Germinal center (tissue), 1 donor: ENCODE measurements around the gene KANSL1L.
A peak's percentile ranks its signal among the peaks of the same experiment; 100 is the strongest.

Experiments
- DNase-seq: peaks from one replicate; pipeline ENCODE4 v3.0.0; 2012; ENCODE audit warnings: mixed read lengths, low spot score

The KANSL1L gene

DNA sequence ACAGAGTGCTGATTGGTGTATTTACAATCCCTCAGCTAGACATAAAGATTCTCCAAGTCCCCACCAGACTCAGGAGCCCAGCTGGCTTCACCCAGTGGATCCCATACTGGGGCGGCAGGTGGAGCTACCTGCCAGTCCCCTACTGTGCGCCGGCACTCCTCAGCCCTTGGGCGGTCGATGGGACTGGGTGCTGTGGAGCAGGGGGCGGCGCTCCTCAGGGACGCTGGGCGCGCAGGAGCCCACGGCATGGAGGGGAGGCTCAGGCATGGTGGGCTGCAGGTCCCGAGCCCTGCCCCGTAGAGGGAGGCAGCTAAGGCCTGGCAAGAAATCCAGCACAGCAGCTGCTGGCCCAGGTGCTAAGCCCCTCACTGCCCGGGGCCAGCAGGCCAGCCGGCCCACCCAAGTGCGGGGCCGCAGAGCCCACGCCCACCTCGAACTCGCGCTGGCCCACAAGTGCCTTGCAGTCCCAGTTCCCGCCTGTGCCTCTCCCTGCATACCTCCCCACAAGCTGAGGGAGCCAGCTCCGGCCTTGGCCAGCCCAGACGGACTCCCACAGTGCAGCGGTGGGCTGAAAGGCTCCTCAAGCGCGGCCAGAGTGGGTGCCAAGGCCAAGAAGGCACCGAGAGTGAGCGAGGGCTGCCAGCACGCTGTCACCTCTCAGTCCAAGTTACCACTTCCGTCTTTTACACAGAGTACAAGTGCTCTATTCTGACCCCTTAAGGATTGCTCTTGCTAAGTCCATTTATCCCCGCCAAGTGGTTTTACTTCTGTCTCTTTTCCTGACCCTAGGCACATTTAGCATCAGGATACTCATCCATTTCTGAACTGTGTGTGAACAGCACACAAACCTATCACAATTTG lies 170.5 kb downstream of the KANSL1L start:
- DNase-seq, result no peak

DNA sequence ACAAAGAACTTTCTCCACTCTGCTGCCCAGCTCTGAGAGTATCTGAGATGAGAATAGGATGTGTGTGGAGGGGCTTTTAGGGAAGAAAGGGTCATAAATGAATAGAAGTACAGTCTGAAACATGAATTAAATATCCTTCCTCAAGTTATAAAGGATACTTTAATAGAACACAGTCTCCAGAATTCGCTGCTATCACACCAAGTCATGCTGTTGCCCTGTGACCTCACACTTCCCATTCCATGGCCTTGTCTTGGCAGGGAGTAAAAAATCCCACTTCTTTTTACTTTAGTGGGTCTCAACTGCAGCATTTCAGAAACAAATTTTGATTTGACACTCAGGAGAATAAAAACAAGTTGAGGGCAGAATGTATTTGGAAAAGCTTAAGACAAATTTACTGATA lies 172.6 kb downstream of the KANSL1L start:
- DNase-seq, result no peak

DNA sequence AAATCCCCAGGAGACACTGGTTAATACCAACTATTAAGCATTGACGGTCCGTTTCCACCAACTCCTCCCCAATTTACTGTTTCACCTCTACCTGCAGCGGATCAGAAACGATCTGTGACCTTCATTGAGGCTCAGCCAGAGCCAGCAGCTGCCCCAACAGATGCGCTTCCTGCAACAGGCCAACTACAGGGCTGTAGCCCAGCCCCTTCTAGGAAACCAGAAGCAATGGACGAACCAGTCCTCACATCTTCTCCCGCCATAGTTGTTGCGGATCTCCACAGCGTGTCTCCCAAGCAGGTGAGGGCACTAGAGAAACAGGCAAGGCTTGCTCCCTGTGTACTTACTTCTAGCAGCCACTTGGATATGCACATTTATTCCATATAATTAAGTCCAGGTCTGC lies 177.2 kb downstream of the KANSL1L start:
- DNase-seq, result no peak

DNA sequence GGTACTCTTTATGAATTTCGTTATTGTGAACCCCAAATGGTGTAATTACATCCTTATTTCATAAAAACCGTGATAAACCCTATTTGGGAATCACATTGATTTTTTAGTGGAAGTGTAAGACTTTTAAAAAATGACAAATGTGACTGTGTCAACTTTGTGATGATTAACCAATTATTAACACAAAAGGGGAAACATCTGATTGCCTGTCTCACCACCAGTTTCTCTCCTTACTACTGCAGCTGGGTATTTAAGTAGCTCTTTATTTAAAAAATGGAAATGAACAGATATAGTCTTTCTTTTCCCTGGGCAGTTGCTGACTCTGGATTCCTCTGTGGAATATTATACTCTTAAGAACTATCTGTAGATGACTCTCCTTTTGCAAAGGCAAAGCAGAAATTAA lies 180.4 kb downstream of the KANSL1L start:
- DNase-seq, result no peak

DNA sequence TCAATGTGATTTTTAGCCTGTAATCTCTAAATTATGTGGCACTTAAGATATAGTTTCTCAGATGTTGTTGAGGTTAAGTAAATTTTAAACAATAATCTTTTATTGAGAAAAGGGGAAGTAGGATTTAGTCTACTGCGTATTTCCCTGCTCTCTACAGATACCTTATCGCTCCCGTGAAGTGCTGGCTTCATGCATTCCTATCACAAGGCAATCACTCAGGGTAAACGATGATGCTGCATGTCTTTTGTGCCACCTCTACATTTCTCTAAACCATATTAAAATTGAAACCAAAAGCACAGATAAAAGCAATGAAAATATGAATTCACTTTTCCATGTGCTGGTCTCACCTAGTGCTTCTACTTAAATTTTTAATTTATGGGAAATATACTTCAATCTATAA lies 183.2 kb downstream of the KANSL1L start:
- DNase-seq, result no peak

DNA sequence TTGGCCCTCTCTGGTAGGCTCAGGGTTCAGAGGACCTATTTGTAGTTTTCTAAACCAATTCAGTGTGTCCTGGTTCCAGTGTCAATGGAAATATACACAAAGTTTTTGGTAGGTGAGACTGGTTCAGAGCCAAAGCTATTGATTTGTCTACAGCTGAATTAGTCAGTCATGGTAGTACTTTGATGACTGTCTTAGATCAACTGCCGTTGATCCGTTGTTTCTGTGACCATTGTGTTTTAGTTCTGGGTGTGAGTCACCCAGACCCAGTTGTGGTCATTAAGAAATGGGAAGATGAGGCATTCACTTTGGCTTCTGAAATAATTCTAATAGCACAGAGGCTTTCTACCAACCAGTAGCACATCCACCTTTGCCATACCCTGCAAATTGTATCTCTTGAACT lies 184.8 kb downstream of the KANSL1L start:
- DNase-seq, result no peak

DNA sequence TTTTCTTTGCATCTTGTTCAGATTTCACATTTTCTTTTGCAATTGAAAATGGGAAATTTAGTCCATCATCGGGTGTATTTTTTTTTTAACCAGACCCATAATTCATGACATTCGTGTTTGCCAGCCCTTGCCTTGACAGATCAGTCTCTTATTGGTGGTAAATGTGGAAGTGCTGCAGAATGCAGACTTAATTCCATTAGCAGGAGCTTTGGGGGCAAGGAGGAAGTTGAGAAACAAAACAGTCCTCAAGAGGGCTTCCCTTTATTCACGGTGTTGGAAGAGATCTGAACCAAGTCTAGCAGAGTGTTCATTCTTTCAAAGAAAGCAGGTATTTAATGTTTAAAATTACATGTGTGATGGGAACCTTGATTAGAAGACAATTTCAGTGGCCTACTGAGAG lies 185.3 kb downstream of the KANSL1L start:
- DNase-seq, result no peak

DNA sequence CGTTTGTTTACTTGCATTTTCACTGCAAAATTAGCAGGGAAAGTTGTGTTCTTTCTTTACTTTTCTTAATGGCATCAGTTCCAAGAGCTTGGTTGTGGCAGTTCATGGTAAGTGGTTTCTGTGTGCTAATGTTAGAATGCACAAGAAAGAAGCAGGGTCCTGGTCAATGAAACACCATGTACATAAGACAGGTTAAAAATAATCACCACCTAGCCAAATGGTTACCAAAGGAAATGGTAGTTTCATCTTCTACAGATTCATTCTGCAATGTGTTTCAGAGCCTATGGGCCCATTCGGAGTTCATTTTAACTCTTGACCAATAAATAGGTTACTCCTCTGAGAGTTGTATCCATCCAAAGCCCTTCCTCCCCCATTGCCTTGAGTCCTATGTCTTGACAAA lies 186.9 kb downstream of the KANSL1L start:
- no peak for DNase-seq

DNA sequence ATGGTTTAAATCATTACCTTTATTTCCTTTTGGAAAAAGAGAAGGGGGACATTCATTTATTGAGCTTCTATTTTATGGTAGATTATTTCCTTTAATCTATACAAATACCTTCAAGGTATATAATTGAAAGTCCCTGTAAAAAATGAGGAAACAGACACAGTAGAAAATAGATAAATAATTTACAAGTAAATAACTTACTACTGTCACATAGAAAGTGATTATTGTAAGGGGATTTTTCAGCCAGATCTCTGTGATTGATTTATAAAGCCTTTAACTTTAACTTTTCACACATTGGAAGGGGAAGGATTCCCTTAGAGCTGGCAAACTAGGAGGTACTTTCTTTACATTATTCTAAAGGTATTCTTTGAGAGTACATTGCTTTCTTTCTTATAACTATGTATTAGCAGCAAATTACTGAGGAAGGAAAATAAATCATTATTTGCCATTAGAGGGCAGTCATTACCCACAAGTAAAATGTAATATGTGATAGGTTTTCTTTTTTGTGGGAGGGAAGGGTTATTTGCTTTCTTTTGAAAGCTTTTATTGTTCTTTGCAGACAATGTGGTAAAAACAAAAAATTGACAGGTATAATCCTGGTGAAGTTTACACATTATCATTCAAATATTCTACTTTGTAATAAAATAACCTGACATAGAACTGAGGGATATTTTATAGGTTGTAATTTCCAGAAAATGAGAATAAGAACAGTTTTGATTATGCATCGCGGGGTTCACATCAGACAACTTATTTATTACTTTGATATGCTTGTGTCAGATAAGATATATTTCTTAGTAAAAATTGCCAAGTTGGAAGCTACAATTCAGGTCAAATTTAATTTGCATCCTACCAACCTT lies 193.6 kb downstream of the KANSL1L start:
- DNase-seq, result peak; percentile 9

DNA sequence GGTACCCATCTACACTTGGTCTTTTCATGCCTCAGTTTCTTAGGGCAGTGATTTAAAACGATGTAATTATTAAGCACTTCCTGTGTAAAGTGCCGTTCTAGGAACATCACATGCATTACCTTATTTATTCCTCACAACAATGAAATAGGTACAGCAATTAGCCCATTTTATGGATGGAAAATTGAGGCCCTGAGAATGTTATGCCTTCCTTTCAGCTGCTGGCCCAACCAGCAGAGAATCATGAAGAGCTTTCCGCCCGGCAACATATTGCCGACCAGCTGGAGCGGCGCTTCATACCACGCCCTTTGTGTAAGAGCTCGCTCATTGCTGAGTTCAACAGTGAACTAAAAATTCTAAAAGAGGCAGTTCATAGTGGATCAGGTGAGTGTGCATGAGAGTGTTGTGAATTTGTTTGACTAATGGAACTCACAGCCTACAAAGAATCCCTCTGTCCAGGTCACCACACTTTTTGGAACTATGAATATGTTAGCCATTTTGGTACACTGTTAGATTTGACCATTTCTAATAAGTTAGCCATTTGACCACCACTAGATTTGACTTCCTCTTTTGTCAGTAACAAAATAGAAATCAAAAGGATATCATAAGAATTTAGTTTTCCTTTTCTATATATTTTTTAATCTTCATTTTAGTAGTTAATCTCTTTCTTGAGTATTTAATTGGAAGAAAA lies 194.4 kb downstream of the KANSL1L start:
- DNase-seq, result no peak

DNA sequence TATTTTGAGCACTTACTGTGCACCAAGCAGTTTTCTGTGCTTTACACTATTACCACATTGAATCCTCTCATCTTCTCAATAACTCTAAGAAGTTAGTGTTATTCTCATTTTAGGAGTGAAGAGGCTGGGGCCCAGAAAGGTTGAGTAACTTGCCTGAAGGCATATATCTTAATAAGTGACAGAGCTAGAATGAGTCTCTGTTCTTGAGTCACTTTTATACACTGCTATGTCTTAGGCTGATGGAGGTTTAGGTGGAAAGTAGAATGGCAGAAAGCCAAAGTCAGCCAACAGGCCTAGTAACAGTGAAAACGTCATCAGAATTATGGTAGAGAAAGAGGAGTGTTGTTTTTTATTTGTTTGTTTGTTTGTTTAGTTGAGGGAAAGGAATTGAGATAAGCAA lies 196.6 kb downstream of the KANSL1L start:
- no peak for DNase-seq

DNA sequence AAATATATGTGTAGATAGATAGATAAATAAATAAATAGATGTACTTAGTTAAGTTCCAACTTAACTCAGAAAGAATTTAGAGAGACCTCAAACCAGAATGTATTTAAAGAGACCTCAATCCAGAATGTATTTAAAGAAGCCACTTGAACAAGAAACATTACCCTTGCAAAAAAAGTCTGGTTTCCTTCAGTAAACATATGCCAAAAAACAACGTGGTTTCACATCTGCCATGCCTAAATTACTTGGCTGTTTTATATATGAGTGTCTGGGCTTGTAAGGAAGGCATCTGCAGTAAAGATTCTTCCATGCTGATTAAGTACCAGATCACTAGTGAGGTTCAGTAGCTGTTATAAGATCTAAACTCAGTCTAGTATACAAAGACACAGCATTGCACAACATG lies 197.9 kb downstream of the KANSL1L start:
- no peak for DNase-seq
